K562 (cell line): ENCODE measurements around the gene XPO6. TPM values are rescaled to one million over a fixed set of nuclear protein-coding genes. Genes with fewer than 3 reads are reported as not detected.
A peak's percentile ranks its signal among the peaks of the same experiment; 100 is the strongest.

Experiments used
- ATAC-seq: fragments of 200-7000 bp; cut with Tn5 transposase; 3 replicates; pipeline ENCODE4 v1.9.1; 2020; ENCODE audit warnings: moderate library complexity
- BruUV-seq: library from RNA; stranded (reverse); fragments of 400-500 nt; replicated peaks from 2 replicates; lab custom pipeline; 2021; lab: Mats Ljungman, UMichigan
- CTCF ChIA-PET: fragments of 300-600 bp; formaldehyde crosslinking; extraction: SDS; loops from one replicate; lab custom pipeline; 2021; ENCODE audit warnings: low intra/inter-chr PET ratio; lab: Yijun Ruan, JAX
- POLR2A ChIA-PET: fragments of 300-600, 350-650 bp; sonication (Branson Sonifier 250); formaldehyde crosslinking; extraction: SDS; loops from one replicate; lab custom pipeline; 2021; ENCODE audit warnings: antibody characterized with exemption, inconsistent platforms; lab: Yijun Ruan, JAX
- DNase-seq, 4 experiments: peaks; one replicate each; pipeline versions ENCODE4 v3.0.0 to v3.0.0-alpha.2; 2011 to 2018; ENCODE audit warnings: low spot score in 3 of 4, mixed read lengths in 3 of 4; ENCODE audit errors: extremely low read depth in 1 of 4
- FAIRE-seq: peaks from 2 replicates; lab custom pipeline; 2011; peaks lifted over from hg19 to GRCh38; lab: Jason Lieb, UNC
- H2AFZ ChIP-seq: 2 replicates; pipeline ENCODE4 v1.6.0; 2011; ENCODE audit warnings: low read depth, low read length, control low read depth, inconsistent platforms
- H3K27ac ChIP-seq: fragments of 200-600 bp; 3 replicates; pipeline ENCODE4 v1.8.0; 2011; ENCODE audit warnings: low read depth, mild to moderate bottlenecking, control low read depth, inconsistent platforms, low read length, moderate library complexity, mixed read lengths; ENCODE audit errors: extremely low read depth
- H3K27me3 ChIP-seq, 2 experiments: fragments of 300-600 bp in 1 of 2; 2 replicates in 1 of 2; 3 replicates in 1 of 2; pipeline versions ENCODE4 v1.6.0 to v1.8.0; 2011; ENCODE audit warnings: inconsistent platforms in 2 of 2, low read length in 2 of 2, mild to moderate bottlenecking in 1 of 2, mixed read lengths in 1 of 2, moderate library complexity in 1 of 2; ENCODE audit not compliant: control insufficient read depth in 2 of 2, insufficient read depth in 2 of 2
- H3K36me3 ChIP-seq: fragments of 300-600 bp; 3 replicates; pipeline ENCODE4 v1.8.0; 2011; ENCODE audit warnings: mild to moderate bottlenecking, low read length, inconsistent platforms; ENCODE audit not compliant: control insufficient read depth, insufficient read depth
- H3K4me1 ChIP-seq, 2 experiments: fragments of 200-600 bp in 1 of 2; replicated peaks in 1 of 2; 2 replicates in 1 of 2; 3 replicates in 1 of 2; pipeline versions ENCODE4 v1.5.1 to v1.8.0; 2011; ENCODE audit warnings: inconsistent platforms in 2 of 2, low read length in 2 of 2, mild to moderate bottlenecking in 1 of 2, mixed read lengths in 1 of 2, moderate library complexity in 1 of 2; ENCODE audit not compliant: control insufficient read depth in 2 of 2, insufficient read depth in 2 of 2
- H3K4me2 ChIP-seq: 2 replicates; pipeline ENCODE4 v1.6.1; 2011; ENCODE audit warnings: low read length, control low read depth, inconsistent platforms, mixed read lengths; ENCODE audit not compliant: insufficient read depth
- H3K4me3 ChIP-seq: fragments of 200-600 bp; sonication (generic), shearing (Covaris generic); 2 replicates; pipeline ENCODE4 v1.5.1; 2016; ENCODE audit warnings: control low read depth, inconsistent platforms
- H3K79me2 ChIP-seq: fragments of 200-600 bp; 3 replicates; pipeline ENCODE4 v1.8.0; 2011; ENCODE audit warnings: low read length, inconsistent platforms; ENCODE audit not compliant: control insufficient read depth, insufficient read depth
- H3K9ac ChIP-seq, 2 experiments: 2 replicates each; pipeline versions ENCODE4 v1.6.0 to v1.6.1; 2011; ENCODE audit warnings: low read depth in 2 of 2, low read length in 2 of 2, control low read depth in 1 of 2, inconsistent platforms in 1 of 2, mild to moderate bottlenecking in 1 of 2, mixed read lengths in 1 of 2; ENCODE audit not compliant: insufficient read depth in 1 of 2
- H3K9me1 ChIP-seq: one replicate; pipeline ENCODE4 v1.6.0; 2011; ENCODE audit warnings: inconsistent platforms, mild to moderate bottlenecking, low read length, moderate library complexity; ENCODE audit not compliant: control insufficient read depth, insufficient read depth
- H3K9me3 ChIP-seq: replicated peaks from 2 replicates; pipeline ENCODE4 v1.5.1; 2011; ENCODE audit warnings: low read depth, low read length, inconsistent platforms; ENCODE audit not compliant: control insufficient read depth, insufficient read depth
- H4K20me1 ChIP-seq: replicated peaks from 2 replicates; pipeline ENCODE4 v1.6.1; 2011; ENCODE audit warnings: low read length, inconsistent platforms, mixed read lengths; ENCODE audit not compliant: control insufficient read depth, insufficient read depth
- ARHGAP35 ChIP-seq: fragments of 450-650 bp; IDR thresholded peaks from 2 replicates; pipeline ENCODE4 v1.6.1; 2018; ENCODE audit not compliant: partially characterized antibody
- CEBPB ChIP-seq: fragments of 450-650 bp; IDR thresholded peaks from 2 replicates; pipeline ENCODE4 v1.6.1; 2016; ENCODE audit warnings: missing genetic modification characterization, missing compliant biosample characterization
- CEBPG ChIP-seq, 3 experiments: fragments of 200-800 bp in 1 of 3; sonication (Bioruptor generic) in 1 of 3; sonication (generic) in 1 of 3; formaldehyde crosslinking in 1 of 3; IDR thresholded peaks in 2 of 3; conservative IDR thresholded peaks in 1 of 3; 2 replicates each; pipeline versions ENCODE4 v1.6.1 to v1.8.0; 2016 to 2022; ENCODE audit warnings: missing compliant biosample characterization in 2 of 3, missing genetic modification characterization in 2 of 3, mild to moderate bottlenecking in 1 of 3, missing genetic modification reagents in 1 of 3
- FIP1L1 ChIP-seq: fragments of 200-400 bp; formaldehyde crosslinking; IDR thresholded peaks from 2 replicates; pipeline ENCODE4 v1.6.1; 2018; ENCODE audit warnings: mild to moderate bottlenecking, low read depth, low read length; ENCODE audit not compliant: poor library complexity, severe bottlenecking
- FOXK1 ChIP-seq: sonication (generic); formaldehyde crosslinking; IDR thresholded peaks from 2 replicates; pipeline ENCODE4 v1.8.0; 2022; ENCODE audit warnings: missing genetic modification reagents, mild to moderate bottlenecking, borderline replicate concordance
- L3MBTL2 ChIP-seq: fragments of 450-650 bp; IDR thresholded peaks from 2 replicates; pipeline ENCODE4 v1.6.1; 2016; ENCODE audit warnings: mild to moderate bottlenecking, moderate library complexity
- PHB ChIP-seq: fragments of 250-450 bp; sonication (Bioruptor Pico); IDR thresholded peaks from 2 replicates; pipeline ENCODE4 v1.5.0; 2021
- PHB2 ChIP-seq: fragments of 450-650 bp; IDR thresholded peaks from 2 replicates; pipeline ENCODE4 v1.6.1; 2017; ENCODE audit warnings: low read depth
- SMAD4 ChIP-seq: fragments of 250-450 bp; sonication (Bioruptor Pico); conservative IDR thresholded peaks from 2 replicates; pipeline ENCODE4 v1.8.0; 2021; ENCODE audit warnings: inconsistent platforms, mild to moderate bottlenecking, moderate library complexity
- SOX6 ChIP-seq: fragments of 450-650 bp; IDR thresholded peaks from 2 replicates; pipeline ENCODE4 v1.6.1; 2014; ENCODE audit warnings: mild to moderate bottlenecking
- TCF3 ChIP-seq: sonication (generic); formaldehyde crosslinking; IDR thresholded peaks from 2 replicates; pipeline ENCODE4 v1.4.0; 2020; ENCODE audit warnings: mild to moderate bottlenecking, missing genetic modification reagents
- ZNF175 ChIP-seq: fragments of 200-800 bp; sonication (Bioruptor generic); IDR thresholded peaks from 2 replicates; pipeline ENCODE4 v1.6.1; 2016; ENCODE audit warnings: low read depth, mild to moderate bottlenecking, missing genetic modification characterization, missing compliant biosample characterization
- ZNF24 ChIP-seq: fragments of 450-650 bp; IDR thresholded peaks from 2 replicates; pipeline ENCODE4 v1.6.1; 2016
- ZNF431 ChIP-seq: sonication (generic); formaldehyde crosslinking; IDR thresholded peaks from 2 replicates; pipeline ENCODE4 v1.8.0; 2022; ENCODE audit warnings: mild to moderate bottlenecking, missing genetic modification reagents
- ZNF586 ChIP-seq: fragments of 450-650 bp; formaldehyde crosslinking; conservative IDR thresholded peaks from 2 replicates; pipeline ENCODE4 v1.4.0; 2020; ENCODE audit warnings: mild to moderate bottlenecking, moderate library complexity
- WGBS: fragments of 100-300 bp; shearing (Covaris generic); methylation state at CpG from one replicate; pipeline ENCODE4 v1.1.6; 2016; ENCODE audit warnings: low coverage, mixed read lengths; ENCODE audit not compliant: insufficient coverage; ENCODE audit errors: missing lambda C conversion rate; 5-methylcytosine and 5-hydroxymethylcytosine counted together
- in situ Hi-C: fragments of 300-500 bp; cut with MboI; formaldehyde crosslinking; loops from 4 replicates; pipeline ENCODE4 v1.15.0; 2018; ENCODE audit warnings: inconsistent platforms, mixed read lengths
- intact Hi-C: fragments of 100-400 bp; cut with micrococcal nuclease; formaldehyde crosslinking; loops from 2 replicates; pipeline ENCODE4 v1.14.2; 2022
- polyA plus RNA-seq, 8 experiments: library from polyadenylated mRNA; depleted of rRNA in 4 of 8; stranded (reverse) in 5 of 8; unstranded in 3 of 8; fragments of >200 nt; fragmentation: Nextera tagmentation in 2 of 8; fragmentation: Illumina TruSeq in 1 of 8; extraction: Ambion mirVana in 2 of 8; extraction: Trizol in 1 of 8; gene quantifications; 2 replicates each; pipeline versions ENCODE4 v1.2.1 to v1.2.3, GENCODE V29; 2011 to 2014; ENCODE audit warnings: inconsistent platforms in 1 of 8, missing spikeins in 1 of 8
- total RNA-seq, 7 experiments: library from RNA; depleted of rRNA in 6 of 7; stranded (reverse); fragments of >200 nt in 6 of 7; fragmentation: Illumina TruSeq in 2 of 7; extraction: Trizol in 2 of 7; gene quantifications; 2 replicates each; pipeline versions ENCODE4 v1.2.1 to v1.2.3, GENCODE V29; 2011 to 2021; ENCODE audit warnings: low replicate concordance in 1 of 7
- TF ChIP-seq, protein P1 (sequence below): fragments of 450-650 bp; formaldehyde crosslinking; IDR thresholded peaks from 2 replicates; pipeline ENCODE4 v1.4.0; 2020; ENCODE audit warnings: mild to moderate bottlenecking, moderate library complexity
- TF ChIP-seq, protein P2 (sequence below): fragments of 250-450 bp; sonication (Bioruptor Pico); IDR thresholded peaks from 2 replicates; pipeline ENCODE4 v1.5.0; 2021; ENCODE audit warnings: mild to moderate bottlenecking, moderate library complexity

The XPO6 gene
- total and polyA plus RNA-seq, 9 of the 15 experiments (the other 6 are each of a cell fraction or from before 2014, with no cell fraction given): 11.2 to 196 (median 119) TPM

DNA sequence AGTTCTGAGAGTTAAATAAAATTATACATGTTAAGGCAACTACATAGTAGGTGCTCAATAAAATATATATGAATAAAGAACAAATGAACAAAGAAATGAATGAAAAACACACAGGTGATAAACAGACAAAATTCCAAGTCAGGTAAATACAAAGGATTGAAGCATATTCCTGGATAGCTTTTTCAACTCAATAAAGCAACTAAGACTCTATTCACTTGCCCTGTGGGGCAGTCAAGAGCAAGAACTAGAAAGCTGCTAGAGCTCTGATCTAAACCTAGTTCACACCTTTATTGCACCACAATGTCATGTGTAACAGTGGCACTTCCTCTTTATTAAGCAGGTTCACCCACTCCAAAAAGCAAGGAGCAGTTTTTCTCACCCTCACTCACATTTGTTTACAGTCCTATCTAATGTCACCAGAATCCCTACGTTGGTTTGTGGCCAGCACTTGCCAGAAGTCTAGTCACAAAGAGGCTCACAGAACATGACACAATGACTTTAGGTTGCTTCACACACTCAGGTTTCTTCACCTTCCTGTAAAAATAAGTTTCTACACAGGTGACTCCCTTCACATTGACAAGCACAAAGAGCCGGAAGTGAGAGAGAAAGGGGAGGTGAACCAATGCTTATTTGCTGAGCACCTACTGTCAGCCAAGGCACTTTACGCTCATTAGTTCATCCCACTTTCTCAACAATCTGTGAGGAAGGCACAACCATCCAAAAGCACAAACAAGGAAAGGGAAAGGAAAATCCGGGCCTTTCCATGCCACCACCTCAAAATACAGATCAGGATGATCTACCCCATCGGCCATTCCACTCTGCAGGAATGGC lies 70.8 kb downstream of the XPO6 start:
- Histone ChIP-seq H3K4me2 (no peak overlapping the region), H3K79me2 (peaks cover 21% of the 10 kb centered on the region), H3K9me3 (no peaks in the 10 kb centered on the region), H4K20me1 (no peaks in the 10 kb centered on the region), H3K36me3 (peaks cover 84% of the 10 kb centered on the region), H3K9ac (no peak overlapping the region), H3K4me1 (peaks cover 0 to 10% of the 10 kb centered on the region in 2 experiments; a peak in 2 of 5 replicates), H3K4me3 (no peak overlapping the region), H3K9me1 (no peaks in the 10 kb centered on the region), H2AFZ (no peak overlapping the region), H3K27me3 (no peaks in the 10 kb centered on the region), H3K27ac (peak overlapping the region; percentile 55; the same call in 2 of the 3 replicates)
- in situ Hi-C loops: no loop called here
- 78% methylated on average over 5 of the region's 5 CpGs for WGBS
- no peak for DNase-seq
- CTCF ChIA-PET: no interaction called here
- peak; percentile 40 for ATAC-seq
- BruUV-seq: no TSS peak
- intact Hi-C loops: no loop called here
- POLR2A ChIA-PET: interaction anchor here (1.0 to 1.5 kb wide), 2 partner anchors 11 to 17 kb away, joined by 3 to 10 read pairs; no protein-coding TSS in a partner anchor
- FAIRE-seq: no peak
- no peak; the same call in 1 of the 2 replicates for TF ChIP-seq CEBPG (CRISPR knock-in tag; IDR thresholded peaks at IDR 0.05)
- TF ChIP-seq CEBPG (tag; conservative IDR thresholded peaks at IDR 0.05 in 1 of 2, IDR thresholded peaks at IDR 0.05 in 1 of 2): peak; percentile 62 to 81
- TF ChIP-seq CEBPB: peak; percentile 78
- TF ChIP-seq ZNF175 (CRISPR knock-in tag): peak; percentile 68; the same call in 1 of the 2 replicates
- no peak for TF ChIP-seq PHB (CRISPR knock-in tag)
- 0 out of 2 replicates have a peak, but pooled peaks have one; percentile 22 for TF ChIP-seq ZNF24
- peak; percentile 38; the same call in 1 of the 2 replicates for TF ChIP-seq L3MBTL2
- TF ChIP-seq FOXK1 (CRISPR knock-in tag): 0 out of 2 replicates have a peak, but pooled peaks have one; percentile 40
- no peak for TF ChIP-seq ZNF586 (CRISPR knock-in tag)
- TF ChIP-seq FIP1L1: no peak
- TF ChIP-seq, protein P1, sequence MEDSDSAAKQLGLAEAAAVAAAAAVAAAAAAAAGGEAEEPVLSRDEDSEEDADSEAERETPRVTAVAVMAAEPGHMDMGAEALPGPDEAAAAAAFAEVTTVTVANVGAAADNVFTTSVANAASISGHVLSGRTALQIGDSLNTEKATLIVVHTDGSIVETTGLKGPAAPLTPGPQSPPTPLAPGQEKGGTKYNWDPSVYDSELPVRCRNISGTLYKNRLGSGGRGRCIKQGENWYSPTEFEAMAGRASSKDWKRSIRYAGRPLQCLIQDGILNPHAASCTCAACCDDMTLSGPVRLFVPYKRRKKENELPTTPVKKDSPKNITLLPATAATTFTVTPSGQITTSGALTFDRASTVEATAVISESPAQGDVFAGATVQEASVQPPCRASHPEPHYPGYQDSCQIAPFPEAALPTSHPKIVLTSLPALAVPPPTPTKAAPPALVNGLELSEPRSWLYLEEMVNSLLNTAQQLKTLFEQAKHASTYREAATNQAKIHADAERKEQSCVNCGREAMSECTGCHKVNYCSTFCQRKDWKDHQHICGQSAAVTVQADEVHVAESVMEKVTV (CRISPR knock-in tag): no peak
- TF ChIP-seq, protein P2, sequence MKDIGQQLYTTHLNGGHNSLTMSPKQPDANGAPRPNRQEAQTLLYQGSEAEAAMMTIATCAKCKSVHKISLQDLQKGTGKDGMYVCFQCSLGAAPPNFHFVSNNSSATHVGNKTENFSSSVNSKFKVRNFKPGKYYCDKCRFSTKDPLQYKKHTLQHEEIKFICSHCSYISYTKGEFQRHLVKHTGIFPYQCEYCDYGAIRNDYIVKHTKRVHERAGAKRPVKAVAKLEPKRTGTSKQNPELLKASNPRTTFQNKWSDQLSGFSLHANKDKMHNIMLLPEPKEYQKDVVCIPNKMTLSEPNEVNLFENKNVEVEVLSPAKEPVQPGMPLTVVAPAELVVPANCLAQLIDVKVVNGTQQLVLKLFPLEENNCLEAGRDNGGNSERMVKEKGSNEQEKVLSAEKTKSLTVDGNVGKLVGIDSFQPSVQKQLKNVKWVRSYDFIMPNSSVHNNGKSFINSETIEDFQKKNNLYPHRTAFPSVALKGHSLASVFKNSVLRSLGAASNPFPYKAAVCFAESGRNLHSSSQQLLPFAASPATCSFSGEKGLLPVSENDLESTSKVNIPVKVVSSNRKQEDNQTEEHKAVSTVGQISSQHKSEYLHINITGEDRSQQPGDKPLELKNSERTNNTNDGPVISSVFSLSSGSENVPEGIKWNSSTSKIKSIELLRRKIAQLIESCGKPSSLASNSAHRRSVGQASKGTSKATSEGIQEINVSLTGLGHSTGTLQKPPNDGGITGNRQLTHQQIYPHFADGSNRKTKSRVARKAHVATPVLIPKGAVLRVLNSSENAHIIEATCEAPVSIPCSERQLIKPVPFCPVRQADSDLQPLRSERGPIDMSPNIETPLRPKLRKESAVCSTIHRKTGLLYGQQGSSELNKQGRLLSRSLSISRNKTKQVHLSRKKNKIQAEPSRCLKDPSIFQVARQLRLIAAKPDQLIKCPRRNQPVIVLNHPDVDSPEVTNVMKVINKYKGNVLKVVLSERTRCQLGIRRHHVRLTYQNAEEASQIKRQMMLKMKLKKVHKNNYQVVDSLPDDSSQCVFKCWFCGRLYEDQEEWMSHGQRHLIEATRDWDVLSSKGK (CRISPR knock-in tag): no peak
- no peak for TF ChIP-seq ZNF431
- TF ChIP-seq ARHGAP35: no peak
- no peak for TF ChIP-seq PHB2
- no peak for TF ChIP-seq SOX6
- 0 out of 2 replicates have a peak, but pooled peaks have one; percentile 39 for TF ChIP-seq SMAD4 (CRISPR knock-in tag)
- TF ChIP-seq TCF3 (CRISPR knock-in tag): peak; percentile 55; the same call in 1 of the 2 replicates
